GM18507 (cell line): ENCODE data around the gene AGXT.

ENCODE experiments used
- DNase-seq: peaks from one replicate; pipeline ENCODE4 v3.0.0; 2011; ENCODE audit warnings: low read depth; ENCODE audit not compliant: insufficient read length; ENCODE audit errors: extremely low spot score
- FAIRE-seq: peaks from 2 replicates; lab custom pipeline; 2011; peaks lifted over from hg19 to GRCh38; lab: Jason Lieb, UNC

The AGXT gene

GRCh38 chr2:240868286-240869108, at the start of gene AGXT:
Gene AGXT, plus strand, starts transcription at chr2:240868824. Its CDS starts 42 bp downstream, at chr2:240868866.
- no peak for FAIRE-seq
- DNase-seq = no peak

GRCh38 chr2:240819126-240819857, 49.3 kb upstream of the AGXT start:
- FAIRE-seq (no peak), DNase-seq (no peak)

- FAIRE-seq (no peak), DNase-seq (no peak)
Observed at GRCh38 chr2:240819858-240820606, 48.6 kb upstream of the AGXT start, which contains the start of gene KIF1A. Gene KIF1A, minus strand, starts transcription at chr2:240820219. Its CDS starts 22,467 bp downstream, at chr2:240797752.

GRCh38 chr2:240820607-240821428, 47.8 kb upstream of the AGXT start:
- DNase-seq (no peak), FAIRE-seq (no peak)

GRCh38 chr2:240821429-240821778, 47.2 kb upstream of the AGXT start:
- FAIRE-seq = no peak

GRCh38 chr2:240822280-240822847, 46.3 kb upstream of the AGXT start:
- no peak for FAIRE-seq
- no peak for DNase-seq

More at GRCh38 chr2:240821429-240821778, 47.2 kb upstream of the AGXT start:
- no peak for DNase-seq

- FAIRE-seq (no peak), DNase-seq (no peak)
Observed at GRCh38 chr2:240823449-240824336, 44.9 kb upstream of the AGXT start.

- no peak for FAIRE-seq
Observed at GRCh38 chr2:240825476-240825875, 43.1 kb upstream of the AGXT start.

GRCh38 chr2:240831594-240832204, 36.9 kb upstream of the AGXT start:
- no peak for FAIRE-seq
- no peak for DNase-seq

More at GRCh38 chr2:240825476-240825875, 43.1 kb upstream of the AGXT start:
- DNase-seq = no peak

GRCh38 chr2:240832205-240832727, 36.4 kb upstream of the AGXT start:
- FAIRE-seq (peak; percentile 89), DNase-seq (peak; percentile 87)

GRCh38 chr2:240832921-240833494, 35.6 kb upstream of the AGXT start:
- DNase-seq = no peak
- FAIRE-seq = no peak

GRCh38 chr2:240833724-240834285, 34.8 kb upstream of the AGXT start:
- DNase-seq (no peak), FAIRE-seq (no peak)

GRCh38 chr2:240834377-240834975, 34.1 kb upstream of the AGXT start:
- FAIRE-seq = no peak

GRCh38 chr2:240835528-240835927, 33.1 kb upstream of the AGXT start:
- no peak for DNase-seq
- no peak for FAIRE-seq

More at GRCh38 chr2:240834377-240834975, 34.1 kb upstream of the AGXT start:
- DNase-seq = no peak

- DNase-seq (no peak), FAIRE-seq (no peak)
Observed at GRCh38 chr2:240836781-240837467, 31.7 kb upstream of the AGXT start.

- DNase-seq (no peak), FAIRE-seq (no peak)
Observed at GRCh38 chr2:240837621-240838020, 31.0 kb upstream of the AGXT start.
